Activated CD4-positive, alpha-beta T cell treated with anti-CD3 and anti-CD28 coated beads for 48 hours (primary cell): Measurements from ENCODE around the gene PTPRG.

Source experiments
- DNase-seq: peaks from one replicate; pipeline ENCODE4 v3.0.0-alpha.2; 2020

PTPRG gene

DNA sequence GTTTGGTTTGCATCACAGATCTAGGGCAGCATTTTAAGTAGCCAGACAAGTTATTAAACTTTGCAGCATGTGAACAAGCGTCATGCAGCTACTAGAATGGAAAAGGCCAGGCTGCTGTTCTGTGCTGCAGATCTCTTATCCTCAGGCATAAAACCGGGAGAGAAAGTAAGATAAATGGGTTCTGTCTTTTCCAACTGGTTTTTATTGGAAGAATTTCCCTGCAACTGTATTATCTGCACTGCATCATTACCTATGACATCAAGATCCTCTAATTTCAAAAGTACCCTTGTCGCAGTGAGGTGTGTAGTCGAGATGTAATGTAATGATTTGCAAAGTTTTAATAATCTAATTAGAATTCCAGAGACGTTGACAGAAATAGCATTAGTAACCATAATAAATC is 571.6 kb downstream of the PTPRG start:
- no peak for DNase-seq

GRCh38 chr3:62134061-62134496 is 572.7 kb downstream of the PTPRG start:
- DNase-seq, result no peak

DNA sequence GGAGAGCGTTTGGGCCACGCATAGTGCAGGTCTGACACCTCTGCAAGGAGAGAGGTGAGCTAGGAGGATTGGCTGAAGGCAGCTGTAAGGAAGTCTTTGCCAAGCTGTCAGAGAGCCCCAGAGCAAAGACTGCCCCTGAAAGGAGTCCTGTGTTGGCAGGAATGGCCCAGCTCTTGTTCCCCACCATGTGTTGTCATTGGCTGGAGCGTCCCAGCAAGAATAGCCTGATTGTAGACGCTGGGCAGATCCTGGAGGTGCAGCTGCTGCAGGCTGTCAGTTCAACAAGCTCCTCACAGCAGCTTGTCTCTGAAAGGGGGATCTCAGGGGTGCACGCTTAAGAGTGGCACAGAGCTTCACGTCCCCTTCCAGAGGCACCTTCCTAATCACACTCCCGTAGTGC is 574.4 kb downstream of the PTPRG start:
- no peak for DNase-seq

GRCh38 chr3:62139957-62140356 is 578.6 kb downstream of the PTPRG start:
- no peak for DNase-seq

DNA sequence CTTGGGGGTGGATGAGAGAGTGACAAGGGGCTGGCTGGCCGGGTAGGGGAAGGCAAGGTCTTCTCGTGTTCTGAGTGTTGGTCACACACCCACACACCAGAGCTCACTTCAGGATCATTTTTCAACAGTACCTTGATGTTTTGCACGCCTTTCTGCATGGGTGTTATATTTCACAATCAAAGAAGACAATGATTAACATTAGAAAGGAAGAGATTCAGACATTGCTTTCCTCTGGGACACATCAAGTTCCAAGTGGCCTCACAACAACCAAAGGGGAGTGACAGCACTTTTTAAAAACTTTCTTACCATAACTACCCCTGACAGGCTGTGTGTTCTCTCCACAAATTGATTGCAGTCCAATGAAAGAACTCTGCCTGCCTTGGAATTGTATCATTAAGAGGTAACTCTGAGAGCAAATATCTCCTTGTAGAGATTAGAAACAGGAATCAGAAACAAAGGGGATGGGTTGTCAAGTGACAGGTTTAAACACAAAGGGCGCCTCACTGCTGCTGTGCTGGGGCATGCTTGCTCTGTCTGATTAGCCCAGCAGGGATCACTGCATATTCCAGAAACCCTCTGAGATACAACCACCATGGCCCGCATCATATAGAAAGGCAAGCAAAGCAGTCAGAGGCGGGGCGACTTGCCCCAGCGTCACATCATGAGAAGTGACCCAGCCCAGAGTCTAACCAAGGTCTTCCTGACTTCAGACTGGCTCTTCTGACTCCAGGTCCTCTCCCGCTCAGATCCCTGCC is 581.1 kb downstream of the PTPRG start:
- no peak for DNase-seq

GRCh38 chr3:62143843-62144450 is 582.6 kb downstream of the PTPRG start:
- no peak for DNase-seq

DNA sequence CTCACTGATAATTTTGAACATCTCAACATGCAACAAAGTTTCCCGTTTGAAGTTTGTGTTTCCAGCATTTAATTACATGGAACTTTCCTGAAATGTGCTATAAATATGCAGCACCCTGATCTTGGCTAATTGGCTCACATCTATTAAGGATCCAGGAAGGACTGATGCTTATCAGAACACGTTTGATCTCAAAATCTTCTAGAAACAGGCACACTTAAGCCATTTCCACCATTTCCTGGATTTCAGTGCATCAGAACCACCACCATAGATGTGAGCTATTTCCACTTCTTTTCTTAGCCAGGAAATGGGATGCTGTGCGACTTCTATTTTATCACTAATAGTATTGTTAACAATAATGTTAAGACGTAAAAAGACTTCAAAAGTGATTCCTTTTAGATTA is 583.1 kb downstream of the PTPRG start:
- DNase-seq, result no peak

GRCh38 chr3:62145086-62145757 is 583.9 kb downstream of the PTPRG start:
- no peak for DNase-seq

- no peak for DNase-seq
Observed at GRCh38 chr3:62149539-62149938, 588.2 kb downstream of the PTPRG start.

GRCh38 chr3:62149962-62150361 is 588.6 kb downstream of the PTPRG start:
- no peak for DNase-seq

DNA sequence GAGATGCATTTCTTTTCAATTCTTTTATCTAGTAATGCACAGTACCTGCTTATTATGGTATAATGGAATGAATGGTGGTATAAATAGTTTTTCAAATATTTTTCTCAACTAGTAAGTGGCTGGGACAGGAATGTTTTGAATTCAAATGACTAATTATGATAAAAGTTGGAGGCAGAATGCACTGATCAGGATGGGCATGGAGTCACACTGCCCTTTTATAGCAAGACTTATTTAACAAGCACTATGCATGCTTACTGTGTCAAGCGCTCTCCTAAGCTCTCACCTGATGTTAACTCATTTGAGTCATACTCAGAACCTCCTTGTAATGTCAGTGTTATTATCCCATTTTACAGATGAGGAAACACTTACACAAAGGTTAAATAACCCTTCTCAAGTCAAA is 590.2 kb downstream of the PTPRG start:
- DNase-seq, result no peak

GRCh38 chr3:62153231-62153630 is 591.9 kb downstream of the PTPRG start:
- no peak for DNase-seq

- DNase-seq, result no peak
Observed at GRCh38 chr3:62154457-62155148, 593.2 kb downstream of the PTPRG start.

DNA sequence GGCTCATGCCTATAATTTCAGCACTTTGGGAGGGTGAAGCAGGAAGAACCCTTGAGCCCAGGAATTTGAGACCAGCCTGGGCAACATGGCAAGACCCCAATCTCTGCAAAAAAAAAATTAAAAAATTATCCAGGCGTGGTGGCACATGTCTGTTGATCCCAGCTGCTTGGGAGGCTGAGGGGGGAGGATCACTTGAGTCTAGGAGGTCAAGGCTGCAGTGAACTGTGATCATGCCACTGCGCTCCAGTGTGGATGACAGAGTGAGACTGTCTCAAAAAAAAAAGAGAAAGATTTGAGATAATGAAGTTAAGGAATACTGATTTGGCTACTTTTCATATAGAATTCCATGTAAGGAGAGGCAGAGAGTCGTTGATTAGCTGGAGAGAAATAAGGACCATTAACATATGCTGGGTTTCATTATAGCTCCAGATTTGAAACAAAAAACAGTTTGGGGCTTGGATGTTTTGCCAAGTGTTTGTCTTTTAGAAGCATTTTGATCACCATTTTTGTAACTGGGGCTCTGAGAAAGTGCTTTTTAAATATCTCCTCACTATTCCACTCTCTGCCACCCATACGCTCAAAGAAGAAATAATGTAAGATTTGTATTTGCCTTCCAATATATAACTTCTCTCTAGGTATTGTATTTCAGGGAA is 597.8 kb downstream of the PTPRG start:
- no peak for DNase-seq

GRCh38 chr3:62159709-62160092 is 598.3 kb downstream of the PTPRG start:
- DNase-seq, result no peak

- DNase-seq, result no peak
Observed at GRCh38 chr3:62161371-62161770, 600.0 kb downstream of the PTPRG start.

DNA sequence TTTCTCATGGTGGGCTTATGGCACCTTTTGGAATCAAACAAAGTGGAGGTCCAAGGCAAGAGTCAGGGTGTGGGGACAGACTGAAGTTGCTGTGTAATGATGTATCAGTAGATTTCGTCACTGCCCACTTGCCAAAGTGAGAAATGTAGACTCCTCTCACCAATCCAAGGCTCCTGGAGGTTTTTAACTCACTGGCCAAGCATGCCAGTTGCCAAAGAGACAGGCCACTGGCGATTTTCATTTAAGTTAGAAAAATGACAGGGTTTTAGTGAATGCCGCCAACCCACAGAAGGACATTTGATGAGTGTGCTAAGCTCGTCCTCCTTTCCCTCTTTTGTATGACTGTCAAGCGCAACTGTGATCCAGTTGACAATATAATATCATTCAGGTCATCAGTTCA is 602.8 kb downstream of the PTPRG start:
- DNase-seq, result no peak

GRCh38 chr3:62164746-62165145 is 603.4 kb downstream of the PTPRG start:
- DNase-seq, result no peak

GRCh38 chr3:62167566-62168262 is 606.3 kb downstream of the PTPRG start:
- no peak for DNase-seq

- DNase-seq, result no peak
Observed at GRCh38 chr3:62168356-62168755, 607.0 kb downstream of the PTPRG start.

DNA sequence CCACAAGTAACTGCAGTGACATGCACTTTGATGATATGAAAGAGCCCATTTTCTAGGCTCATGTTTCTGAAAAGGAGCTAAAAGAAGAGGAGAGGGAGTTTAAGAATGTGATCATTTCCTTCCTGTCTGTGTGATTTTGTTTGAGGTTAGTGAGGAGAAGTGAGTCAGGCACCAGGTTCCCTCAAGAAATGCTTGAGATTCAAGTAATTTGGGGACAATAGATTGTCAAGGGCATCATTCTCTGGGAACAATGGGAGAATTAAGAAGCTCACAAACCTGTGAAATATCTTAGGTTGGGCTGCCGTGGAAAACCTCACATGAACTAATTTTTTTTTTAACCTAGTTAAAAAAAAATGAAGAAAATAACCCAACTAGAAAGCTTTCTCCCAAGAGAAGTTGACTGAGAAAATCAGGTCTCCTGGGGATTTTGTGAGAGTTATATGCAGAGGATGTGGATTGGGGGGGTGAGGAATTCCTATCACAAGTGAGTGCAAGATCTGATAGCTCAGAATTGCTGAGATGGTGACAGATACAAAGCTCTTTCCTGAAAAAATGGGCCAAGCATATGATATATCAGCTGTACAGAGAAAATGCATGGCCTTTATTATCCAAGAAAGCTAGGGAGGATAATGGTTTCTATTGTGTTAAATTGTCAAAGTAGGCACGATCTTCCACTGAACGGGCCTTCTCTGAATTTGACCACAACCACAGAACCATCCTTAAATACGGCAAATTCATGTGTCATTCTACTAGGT is 608.7 kb downstream of the PTPRG start:
- no peak for DNase-seq

GRCh38 chr3:62171789-62172188 is 610.4 kb downstream of the PTPRG start:
- no peak for DNase-seq
